ENCODE data around the gene FBXL12. TPM values are rescaled to one million over a fixed set of nuclear protein-coding genes. Genes with fewer than 3 reads are reported as not detected.
"Not testable (repeated sequence)": the region's sequence is repeated elsewhere in the genome, so short reads cannot be mapped to it uniquely, and the experiment has no call there.

Gene FBXL12
- total RNA-seq, 1 donor = 21.6 TPM

DNA sequence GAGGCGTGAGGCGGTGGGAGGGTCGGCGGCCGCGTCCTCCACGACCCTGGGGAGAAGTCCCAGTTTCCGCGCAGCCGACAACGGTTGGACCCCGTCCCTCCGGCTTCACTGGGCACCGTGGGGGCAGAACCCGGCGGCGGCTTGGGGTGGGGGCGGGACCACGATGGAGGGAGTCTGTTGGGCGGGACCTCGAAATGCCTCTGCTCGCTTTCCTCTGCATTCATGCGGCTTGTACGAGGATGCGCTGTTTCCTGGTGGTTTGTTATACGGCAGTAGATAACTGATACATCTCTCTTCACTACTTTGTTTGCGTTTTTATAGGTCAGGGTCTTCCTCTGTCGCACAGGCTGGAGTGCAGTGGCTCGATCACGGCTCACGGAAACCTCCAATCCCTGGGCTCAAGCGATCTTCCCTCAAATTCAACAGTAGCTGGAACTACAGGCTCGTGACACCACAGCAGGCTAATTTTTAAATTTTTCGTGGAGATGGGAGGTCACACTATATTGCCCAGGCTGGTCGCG lies 25.7 kb downstream of the FBXL12 start:
- peak; percentile 32 for DNase-seq (ENCODE audit: low read depth)
- H3K4me3 ChIP-seq (ENCODE audit: low read depth, low read length) = peak overlapping the region; percentile 90
- TF ChIP-seq CTCF (IDR thresholded peaks at IDR 0.05; ENCODE audit: insufficient read depth, low read depth, low read length) = no peak

GRCh38 chr19:9792206-9793070 lies 26.4 kb downstream of the FBXL12 start:
- H3K4me3 ChIP-seq (ENCODE audit: low read depth, low read length) = peak overlapping the region; percentile 90
- no peak for TF ChIP-seq CTCF (IDR thresholded peaks at IDR 0.05; ENCODE audit: insufficient read depth, low read depth, low read length)
- peak; percentile 96 for DNase-seq (ENCODE audit: low read depth)

DNA sequence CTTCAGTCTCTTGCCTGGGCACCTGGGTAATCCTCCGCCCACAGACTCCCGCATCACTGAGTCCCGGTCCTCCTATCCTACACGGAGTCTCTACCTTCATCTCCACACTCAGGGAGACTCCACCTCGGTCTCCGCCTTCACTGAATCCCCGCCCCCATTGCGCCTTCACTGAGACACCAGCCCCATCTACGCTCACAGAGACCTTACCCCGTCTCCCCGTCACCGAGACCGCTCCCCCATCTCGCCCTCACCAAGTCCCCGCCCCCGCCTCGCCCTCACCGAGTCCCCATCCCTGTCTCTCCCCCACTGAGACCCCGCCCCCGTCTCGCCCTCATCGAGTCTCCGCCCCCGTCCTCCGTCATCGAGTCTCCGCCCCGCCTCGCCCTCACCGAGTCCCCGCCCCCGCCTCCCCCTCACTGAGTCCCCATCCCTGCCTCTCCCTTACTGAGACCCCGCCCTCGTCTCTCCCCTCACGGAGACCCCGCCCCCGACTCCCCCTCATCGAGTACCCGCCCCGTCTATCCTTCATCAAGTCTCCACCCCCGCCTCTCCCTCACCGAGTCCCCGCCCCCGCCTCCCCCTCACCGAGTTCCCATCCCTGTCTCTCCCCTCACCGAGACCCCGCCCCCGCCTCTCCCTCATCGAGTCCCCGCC lies 27.2 kb downstream of the FBXL12 start:
- no peak for TF ChIP-seq CTCF (IDR thresholded peaks at IDR 0.05; ENCODE audit: insufficient read depth, low read depth, low read length)
- H3K4me3 ChIP-seq (ENCODE audit: low read depth, low read length) = peak overlapping the region; percentile 90
- peak; percentile 99 for DNase-seq (ENCODE audit: low read depth)

DNA sequence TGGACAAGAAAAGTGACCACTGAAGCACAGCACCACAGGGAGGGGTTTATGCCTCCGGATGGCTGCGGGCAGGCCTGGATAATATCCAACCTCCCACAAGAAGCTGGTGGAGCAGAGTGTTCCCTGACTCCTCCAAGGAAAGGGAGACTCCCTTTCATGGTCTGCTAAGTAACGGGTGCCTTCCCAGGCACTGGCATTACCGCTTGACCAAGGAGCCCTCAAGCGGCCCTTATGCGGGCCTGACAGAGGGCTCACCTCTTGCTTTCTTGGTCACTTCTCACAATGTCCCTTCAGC lies 27.9 kb downstream of the FBXL12 start:
- DNase-seq (ENCODE audit: low read depth) = peak; percentile 77
- H3K4me3 ChIP-seq (ENCODE audit: low read depth, low read length) = peak overlapping the region; percentile 48

- not testable (repeated sequence) for H3K4me3 ChIP-seq (ENCODE audit: low read depth, low read length)
- DNase-seq (ENCODE audit: low read depth) = peak; percentile 69
These were observed 29.3 kb downstream of the FBXL12 start for GRCh38 chr19:9789579-9789978.

DNA sequence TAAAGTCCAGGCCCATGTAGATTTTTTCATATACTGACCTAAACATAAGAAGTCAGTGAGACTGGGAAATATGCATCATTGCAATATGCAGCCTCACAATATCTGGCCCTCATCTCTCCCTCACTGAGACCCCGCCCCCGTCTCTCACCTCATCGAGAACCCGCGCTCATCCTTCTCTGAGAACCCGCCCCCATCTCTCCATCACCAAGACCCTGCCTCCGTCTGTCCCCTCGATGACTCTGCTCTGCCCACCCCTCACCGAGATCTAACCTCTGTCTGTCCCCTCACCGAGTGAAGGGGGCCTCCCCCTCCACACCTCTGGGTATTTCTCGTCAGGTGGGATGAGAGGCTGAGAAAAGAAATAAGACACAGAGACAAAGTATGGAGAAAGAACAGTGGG lies 29.8 kb downstream of the FBXL12 start:
- peak overlapping the region; percentile 10 for H3K4me3 ChIP-seq (ENCODE audit: low read depth, low read length)
- no peak for TF ChIP-seq CTCF (IDR thresholded peaks at IDR 0.05; ENCODE audit: insufficient read depth, low read depth, low read length)
- no peak for DNase-seq (ENCODE audit: low read depth)

GRCh38 chr19:9788604-9789003 lies 30.3 kb downstream of the FBXL12 start:
- not testable (repeated sequence) for DNase-seq (ENCODE audit: low read depth); H3K4me3 ChIP-seq (ENCODE audit: low read depth, low read length)

DNA sequence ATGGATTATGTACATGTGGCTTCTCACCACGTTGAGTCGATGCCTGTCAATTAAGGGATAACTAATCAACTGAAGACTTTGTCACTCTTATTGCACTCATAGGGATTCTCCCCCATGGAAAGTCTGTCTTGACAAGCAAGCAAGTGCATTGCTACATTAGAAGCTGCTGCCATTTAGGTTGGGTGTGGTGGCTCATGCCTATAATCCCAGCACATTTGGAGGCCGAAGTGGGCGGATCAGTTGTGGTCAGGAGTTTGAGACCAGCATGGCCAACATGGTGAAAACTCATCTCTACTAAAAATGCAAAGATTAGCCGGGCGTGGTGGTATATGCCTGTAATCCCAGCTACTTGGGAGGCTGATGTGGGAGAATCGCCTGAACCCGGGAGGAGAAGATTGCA lies 32.1 kb downstream of the FBXL12 start:
- TF ChIP-seq CTCF (IDR thresholded peaks at IDR 0.05; ENCODE audit: insufficient read depth, low read depth, low read length) = no peak
- H3K4me3 ChIP-seq (ENCODE audit: low read depth, low read length) = no peak overlapping the region
- no peak for DNase-seq (ENCODE audit: low read depth)
